ENCODE data around the gene ITFG2. TPM values are rescaled to one million over a fixed set of nuclear protein-coding genes. Genes with fewer than 3 reads are reported as not detected.
A peak's percentile ranks its signal among the peaks of the same experiment; 100 is the strongest.
"Not testable (repeated sequence)": the region's sequence is repeated elsewhere in the genome, so short reads cannot be mapped to it uniquely, and the experiment has no call there.

Gene ITFG2
- total and polyA plus RNA-seq, 4 donors: 7.5 to 26.3 (median 11.4) TPM

GRCh38 chr12:2858334-2858733, 45.9 kb downstream of the ITFG2 start:
- no peak overlapping the region for H3K4me3 ChIP-seq (ENCODE audit: low read depth in 1 of 3, low read length in 3 of 3)
- H3K9me3 ChIP-seq (ENCODE audit: control insufficient read depth in 4 of 4, low read length in 3 of 4): no peaks in the 10 kb centered on the region
- WGBS: 91% methylated on average over 2 of the region's 2 CpGs
- no peak for TF ChIP-seq FOXA1 (IDR thresholded peaks at IDR 0.05)
- TF ChIP-seq NR2F2 (IDR thresholded peaks at IDR 0.05): no peak
- TF ChIP-seq FOXA2 (IDR thresholded peaks at IDR 0.05): no peak
- DNase-seq (ENCODE audit: low spot score): no peak
- no peak overlapping the region for H3K27ac ChIP-seq (ENCODE audit: low read depth in 1 of 2, low read length in 2 of 2)
- no peaks in the 10 kb centered on the region for H3K4me1 ChIP-seq (ENCODE audit: control insufficient read depth in 4 of 4, insufficient read depth in 4 of 4, low read length in 3 of 4)
- peaks cover 0 to 4% (median 2%) of the 10 kb centered on the region in 4 donors for H3K36me3 ChIP-seq (ENCODE audit: control insufficient read depth in 4 of 4, insufficient read depth in 3 of 4, low read depth in 1 of 4, low read length in 3 of 4)
- H3K9ac ChIP-seq (ENCODE audit: low read depth in 1 of 2, low read length in 2 of 2): no peak overlapping the region
- H3K27me3 ChIP-seq (ENCODE audit: control insufficient read depth in 4 of 4, insufficient read depth in 4 of 4, low read length in 3 of 4): no peaks in the 10 kb centered on the region

GRCh38 chr12:2858944-2859421, 46.5 kb downstream of the ITFG2 start:
- TF ChIP-seq RAD21 (IDR thresholded peaks at IDR 0.05) (peak in 1 of 2 donors; percentile 4), NR2F2 (IDR thresholded peaks at IDR 0.05) (peak; percentile 16), CTCF (IDR thresholded peaks at IDR 0.05; ENCODE audit: low read depth, low read length, missing input control) (no peak)
- Histone ChIP-seq H3K4me1 (ENCODE audit: control insufficient read depth in 4 of 4, insufficient read depth in 4 of 4, low read length in 3 of 4) (no peaks in the 10 kb centered on the region), H3K9ac (ENCODE audit: low read depth in 1 of 2, low read length in 2 of 2) (no peak overlapping the region), H3K27ac (ENCODE audit: low read depth in 1 of 2, low read length in 2 of 2) (no peak overlapping the region), H3K36me3 (ENCODE audit: control insufficient read depth in 4 of 4, insufficient read depth in 3 of 4, low read depth in 1 of 4, low read length in 3 of 4) (peaks cover 0 to 4% (median 2%) of the 10 kb centered on the region in 4 donors), H3K9me3 (ENCODE audit: control insufficient read depth in 4 of 4, low read length in 3 of 4) (no peaks in the 10 kb centered on the region), H3K4me3 (ENCODE audit: low read depth in 1 of 3, low read length in 3 of 3) (no peak overlapping the region), H3K27me3 (ENCODE audit: control insufficient read depth in 4 of 4, insufficient read depth in 4 of 4, low read length in 3 of 4) (no peaks in the 10 kb centered on the region)
- 91% methylated on average over 12 of the region's 12 CpGs for WGBS
- no peak for DNase-seq (ENCODE audit: low spot score)

GRCh38 chr12:2860170-2860569, 47.7 kb downstream of the ITFG2 start:
- H3K9ac ChIP-seq (ENCODE audit: low read depth in 1 of 2, low read length in 2 of 2): no peak overlapping the region
- H3K27me3 ChIP-seq (ENCODE audit: control insufficient read depth in 4 of 4, insufficient read depth in 4 of 4, low read length in 3 of 4): no peaks in the 10 kb centered on the region
- H3K4me1 ChIP-seq (ENCODE audit: control insufficient read depth in 4 of 4, insufficient read depth in 4 of 4, low read length in 3 of 4): no peaks in the 10 kb centered on the region
- H3K36me3 ChIP-seq (ENCODE audit: control insufficient read depth in 4 of 4, insufficient read depth in 3 of 4, low read depth in 1 of 4, low read length in 3 of 4): peaks cover 0 to 4% (median 2%) of the 10 kb centered on the region in 4 donors
- DNase-seq (ENCODE audit: low spot score): no peak
- no peak for TF ChIP-seq TAF1 (conservative IDR thresholded peaks at IDR 0.05)
- H3K4me3 ChIP-seq (ENCODE audit: low read depth in 1 of 3, low read length in 3 of 3): no peak overlapping the region
- H3K27ac ChIP-seq (ENCODE audit: low read depth in 1 of 2, low read length in 2 of 2): no peak overlapping the region
- no peaks in the 10 kb centered on the region for H3K9me3 ChIP-seq (ENCODE audit: control insufficient read depth in 4 of 4, low read length in 3 of 4)

GRCh38 chr12:2862876-2863275, 50.4 kb downstream of the ITFG2 start:
- H3K4me1 ChIP-seq (ENCODE audit: control insufficient read depth in 4 of 4, insufficient read depth in 4 of 4, low read length in 3 of 4): no peaks in the 10 kb centered on the region
- no peak for DNase-seq (ENCODE audit: low spot score)
- no peak overlapping the region for H3K27ac ChIP-seq (ENCODE audit: low read depth in 1 of 2, low read length in 2 of 2)
- H3K36me3 ChIP-seq (ENCODE audit: control insufficient read depth in 4 of 4, insufficient read depth in 3 of 4, low read depth in 1 of 4, low read length in 3 of 4): peaks cover 0 to 3% (median under 1%) of the 10 kb centered on the region in 4 donors
- H3K9ac ChIP-seq (ENCODE audit: low read depth in 1 of 2, low read length in 2 of 2): no peak overlapping the region
- H3K4me3 ChIP-seq (ENCODE audit: low read depth in 1 of 3, low read length in 3 of 3): no peak overlapping the region
- H3K9me3 ChIP-seq (ENCODE audit: control insufficient read depth in 4 of 4, low read length in 3 of 4): no peaks in the 10 kb centered on the region
- 97% methylated on average over 7 of the region's 7 CpGs for WGBS
- H3K27me3 ChIP-seq (ENCODE audit: control insufficient read depth in 4 of 4, insufficient read depth in 4 of 4, low read length in 3 of 4): no peaks in the 10 kb centered on the region
- TF ChIP-seq ZBTB33 (IDR thresholded peaks at IDR 0.05): no peak
- TF ChIP-seq JUND (IDR thresholded peaks at IDR 0.05): no peak
- TF ChIP-seq HNF4G (IDR thresholded peaks at IDR 0.05): no peak
- no peak for TF ChIP-seq MAX (IDR thresholded peaks at IDR 0.05)
- TF ChIP-seq FOXA1 (IDR thresholded peaks at IDR 0.05): no peak

GRCh38 chr12:2863402-2863801, 50.9 kb downstream of the ITFG2 start:
- not testable (repeated sequence) for H3K27me3 ChIP-seq (ENCODE audit: control insufficient read depth in 4 of 4, insufficient read depth in 4 of 4, low read length in 3 of 4); H3K36me3 ChIP-seq (ENCODE audit: control insufficient read depth in 4 of 4, insufficient read depth in 3 of 4, low read depth in 1 of 4, low read length in 3 of 4)
- whole genome bisulfite sequencing: 96% methylated on average over 7 of the region's 7 CpGs

More at GRCh38 chr12:2863402-2863801, 50.9 kb downstream of the ITFG2 start:
- H3K4me3 ChIP-seq (ENCODE audit: low read depth in 1 of 3, low read length in 3 of 3); DNase-seq (ENCODE audit: low spot score); H3K9ac ChIP-seq (ENCODE audit: low read depth in 1 of 2, low read length in 2 of 2); H3K9me3 ChIP-seq (ENCODE audit: control insufficient read depth in 4 of 4, low read length in 3 of 4); H3K4me1 ChIP-seq (ENCODE audit: control insufficient read depth in 4 of 4, insufficient read depth in 4 of 4, low read length in 3 of 4); H3K27ac ChIP-seq (ENCODE audit: low read depth in 1 of 2, low read length in 2 of 2): not testable (repeated sequence)
